AG10803 (cell line): ENCODE data around the gene CHCHD3.

ENCODE experiments used
- DNase-seq: peaks from one replicate; pipeline ENCODE4 v3.0.0; 2010; ENCODE audit warnings: low read depth
- H3K4me3 ChIP-seq: 2 replicates; pipeline ENCODE4 v1.5.1; 2011; ENCODE audit warnings: mild to moderate bottlenecking, low read length, control low read depth
- CTCF ChIP-seq: conservative IDR thresholded peaks from 2 replicates; pipeline ENCODE4 v1.5.1; 2011; ENCODE audit warnings: mild to moderate bottlenecking, low read length, control low read depth, inconsistent platforms

Gene CHCHD3

GRCh38 chr7:133108023-133108422 lies 26.1 kb upstream of the CHCHD3 start:
- TF ChIP-seq CTCF: no peak
- H3K4me3 ChIP-seq: no peak overlapping the region
- no peak for DNase-seq

GRCh38 chr7:133102276-133103060 lies 20.6 kb upstream of the CHCHD3 start:
- DNase-seq: no peak
- no peak overlapping the region for H3K4me3 ChIP-seq
- TF ChIP-seq CTCF: no peak

GRCh38 chr7:133099633-133100286 lies 17.9 kb upstream of the CHCHD3 start:
- H3K4me3 ChIP-seq: no peak overlapping the region
- TF ChIP-seq CTCF: no peak

GRCh38 chr7:133095119-133095671 lies 13.3 kb upstream of the CHCHD3 start:
- H3K4me3 ChIP-seq: no peak overlapping the region
- TF ChIP-seq CTCF: no peak
- DNase-seq: no peak

More at GRCh38 chr7:133099633-133100286, 17.9 kb upstream of the CHCHD3 start:
- DNase-seq: no peak

GRCh38 chr7:133091943-133092464 lies 10.1 kb upstream of the CHCHD3 start:
- DNase-seq: no peak
- TF ChIP-seq CTCF: no peak
- no peak overlapping the region for H3K4me3 ChIP-seq

GRCh38 chr7:133082390-133082766 lies 488 bp upstream of the CHCHD3 start:
- H3K4me3 ChIP-seq: peak overlapping the region; percentile 9; the same call in 1 of the 2 replicates
- no peak for TF ChIP-seq CTCF
- DNase-seq: no peak
